ENCODE results near the gene SMARCE1. TPM values are rescaled to one million over a fixed set of nuclear protein-coding genes. Genes with fewer than 3 reads are reported as not detected.
A peak's percentile ranks its signal among the peaks of the same experiment; 100 is the strongest.

The SMARCE1 gene
- total and polyA plus RNA-seq, 9 of the 15 experiments (the other 6 are each of a cell fraction or from before 2014, with no cell fraction given), result 64.1 to 142 (median 114) TPM

DNA sequence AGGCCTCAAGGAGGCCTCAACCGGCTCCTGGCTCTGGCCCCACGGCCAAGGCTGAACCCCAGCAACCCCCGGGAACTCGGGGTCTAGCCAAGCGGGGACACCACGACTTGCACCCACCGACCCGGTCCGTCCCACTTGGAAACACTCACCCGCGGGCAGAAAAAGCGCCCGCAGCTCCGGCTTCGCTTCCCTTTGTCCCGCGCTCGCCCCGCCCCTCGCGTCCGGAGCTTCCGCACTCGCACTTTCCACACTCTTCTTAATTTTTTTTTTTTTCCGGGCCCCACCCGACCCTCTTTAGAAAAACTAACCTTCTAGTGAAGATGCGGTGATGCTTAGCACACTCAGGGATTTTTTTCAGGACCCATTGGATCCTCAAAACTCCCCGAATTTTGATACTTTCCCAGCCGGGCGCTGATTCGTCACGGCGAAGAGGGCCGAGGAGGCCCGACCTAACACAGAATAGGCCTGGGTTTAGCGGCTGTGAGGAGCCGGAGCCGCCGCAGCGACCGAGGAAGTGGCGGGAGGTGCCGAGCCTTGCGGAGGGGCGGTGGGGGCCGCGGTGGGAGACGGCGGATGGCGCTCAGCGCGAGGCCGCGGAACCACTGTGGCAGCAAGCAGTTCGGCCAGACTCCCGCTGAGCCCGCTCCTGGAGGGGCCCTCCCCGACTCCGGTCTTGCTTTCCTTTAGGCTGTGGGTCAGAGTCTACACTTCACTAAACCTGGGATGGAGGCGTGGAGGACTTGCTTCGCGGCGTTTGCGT, at the start of gene SMARCE1 (continued):
- TF ChIP-seq, protein P1, sequence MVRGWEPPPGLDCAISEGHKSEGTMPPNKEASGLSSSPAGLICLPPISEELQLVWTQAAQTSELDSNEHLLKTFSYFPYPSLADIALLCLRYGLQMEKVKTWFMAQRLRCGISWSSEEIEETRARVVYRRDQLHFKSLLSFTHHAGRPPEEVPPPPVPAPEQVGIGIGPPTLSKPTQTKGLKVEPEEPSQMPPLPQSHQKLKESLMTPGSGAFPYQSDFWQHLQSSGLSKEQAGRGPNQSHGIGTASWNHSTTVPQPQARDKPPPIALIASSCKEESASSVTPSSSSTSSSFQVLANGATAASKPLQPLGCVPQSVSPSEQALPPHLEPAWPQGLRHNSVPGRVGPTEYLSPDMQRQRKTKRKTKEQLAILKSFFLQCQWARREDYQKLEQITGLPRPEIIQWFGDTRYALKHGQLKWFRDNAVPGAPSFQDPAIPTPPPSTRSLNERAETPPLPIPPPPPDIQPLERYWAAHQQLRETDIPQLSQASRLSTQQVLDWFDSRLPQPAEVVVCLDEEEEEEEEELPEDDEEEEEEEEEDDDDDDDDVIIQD (CRISPR knock-in tag; IDR thresholded peaks at IDR 0.05), result 0 out of 2 replicates have a peak, but pooled peaks have one; percentile 49
- TF ChIP-seq SRSF3 (IDR thresholded peaks at IDR 0.05; ENCODE audit: insufficient read depth, low read length) (no peak), ZC3H4 (CRISPR knock-in tag; IDR thresholded peaks at IDR 0.05; ENCODE audit: borderline replicate concordance) (no peak), KDM5B (IDR thresholded peaks at IDR 0.05; ENCODE audit: insufficient replicate concordance, low read depth, low read length) (peak; percentile 66), ZNF696 (CRISPR knock-in tag; conservative IDR thresholded peaks at IDR 0.05) (no peak), NR2C2 (CRISPR knock-in tag; IDR thresholded peaks at IDR 0.05) (no peak), NR2C2 (tag; IDR thresholded peaks at IDR 0.05) (peak; percentile 81), ZNF586 (CRISPR knock-in tag; conservative IDR thresholded peaks at IDR 0.05) (no peak), CREM (IDR thresholded peaks at IDR 0.05; ENCODE audit: low read depth) (no peak), ZNF584 (CRISPR knock-in tag; IDR thresholded peaks at IDR 0.05; ENCODE audit: low read depth) (no peak), SUPT5H (IDR thresholded peaks at IDR 0.05) (peak; percentile 81), ZNF263 (CRISPR knock-in tag; IDR thresholded peaks at IDR 0.05; ENCODE audit: borderline replicate concordance) (peak; percentile 32; the same call in 1 of the 2 replicates), NR2C1 (IDR thresholded peaks at IDR 0.05) (peak; percentile 51; the same call in 1 of the 2 replicates), NR2C1 (tag; IDR thresholded peaks at IDR 0.05) (no peak)
- TF ChIP-seq, protein P2, sequence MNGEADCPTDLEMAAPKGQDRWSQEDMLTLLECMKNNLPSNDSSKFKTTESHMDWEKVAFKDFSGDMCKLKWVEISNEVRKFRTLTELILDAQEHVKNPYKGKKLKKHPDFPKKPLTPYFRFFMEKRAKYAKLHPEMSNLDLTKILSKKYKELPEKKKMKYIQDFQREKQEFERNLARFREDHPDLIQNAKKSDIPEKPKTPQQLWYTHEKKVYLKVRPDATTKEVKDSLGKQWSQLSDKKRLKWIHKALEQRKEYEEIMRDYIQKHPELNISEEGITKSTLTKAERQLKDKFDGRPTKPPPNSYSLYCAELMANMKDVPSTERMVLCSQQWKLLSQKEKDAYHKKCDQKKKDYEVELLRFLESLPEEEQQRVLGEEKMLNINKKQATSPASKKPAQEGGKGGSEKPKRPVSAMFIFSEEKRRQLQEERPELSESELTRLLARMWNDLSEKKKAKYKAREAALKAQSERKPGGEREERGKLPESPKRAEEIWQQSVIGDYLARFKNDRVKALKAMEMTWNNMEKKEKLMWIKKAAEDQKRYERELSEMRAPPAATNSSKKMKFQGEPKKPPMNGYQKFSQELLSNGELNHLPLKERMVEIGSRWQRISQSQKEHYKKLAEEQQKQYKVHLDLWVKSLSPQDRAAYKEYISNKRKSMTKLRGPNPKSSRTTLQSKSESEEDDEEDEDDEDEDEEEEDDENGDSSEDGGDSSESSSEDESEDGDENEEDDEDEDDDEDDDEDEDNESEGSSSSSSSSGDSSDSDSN (IDR thresholded peaks at IDR 0.05; ENCODE audit: borderline replicate concordance in 1 of 2, low read depth in 2 of 2, low read length in 2 of 2), result peak; percentile 43 to 44; a peak in 1 of 4 replicates
- TF ChIP-seq, protein P3, sequence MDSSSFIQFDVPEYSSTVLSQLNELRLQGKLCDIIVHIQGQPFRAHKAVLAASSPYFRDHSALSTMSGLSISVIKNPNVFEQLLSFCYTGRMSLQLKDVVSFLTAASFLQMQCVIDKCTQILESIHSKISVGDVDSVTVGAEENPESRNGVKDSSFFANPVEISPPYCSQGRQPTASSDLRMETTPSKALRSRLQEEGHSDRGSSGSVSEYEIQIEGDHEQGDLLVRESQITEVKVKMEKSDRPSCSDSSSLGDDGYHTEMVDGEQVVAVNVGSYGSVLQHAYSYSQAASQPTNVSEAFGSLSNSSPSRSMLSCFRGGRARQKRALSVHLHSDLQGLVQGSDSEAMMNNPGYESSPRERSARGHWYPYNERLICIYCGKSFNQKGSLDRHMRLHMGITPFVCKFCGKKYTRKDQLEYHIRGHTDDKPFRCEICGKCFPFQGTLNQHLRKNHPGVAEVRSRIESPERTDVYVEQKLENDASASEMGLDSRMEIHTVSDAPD (CRISPR knock-in tag; IDR thresholded peaks at IDR 0.05), result no peak
